Activated CD4-positive, alpha-beta T cell treated with anti-CD3 and anti-CD28 coated beads, Interleukin-2, amount 10 ng/mL, durations not matched to agents 7 days and 5 days (primary cell): ENCODE measurements around the gene TMEM170A. TPM values are rescaled to one million over a fixed set of nuclear protein-coding genes. Genes with fewer than 3 reads are reported as not detected.

Source experiments
- CTCF ChIA-PET: fragments of 350-600 bp; sonication (Branson Sonifier 250); formaldehyde crosslinking; loops from one replicate; lab custom pipeline; 2021; ENCODE audit warnings: antibody characterized with exemption; lab: Charles Lee
- POLR2A ChIA-PET: fragments of 350-600 bp; sonication (Branson Sonifier 250); formaldehyde crosslinking; loops from one replicate; lab custom pipeline; 2021; ENCODE audit warnings: antibody characterized with exemption; lab: Charles Lee
- DNase-seq: peaks from one replicate; pipeline ENCODE4 v3.0.0-alpha.2; 2020
- H3K27ac Mint-ChIP-seq: one replicate; pipeline ENCODE4 v1.8.0; 2021; ENCODE audit warnings: mild to moderate bottlenecking, moderate library complexity, mixed read lengths
- H3K27me3 Mint-ChIP-seq: one replicate; pipeline ENCODE4 v1.8.0; 2021; ENCODE audit warnings: mixed read lengths
- H3K36me3 Mint-ChIP-seq: one replicate; pipeline ENCODE4 v1.8.0; 2021; ENCODE audit warnings: low read depth, mixed read lengths
- H3K4me1 Mint-ChIP-seq: one replicate; pipeline ENCODE4 v1.8.0; 2021; ENCODE audit warnings: mixed read lengths
- H3K4me3 Mint-ChIP-seq: one replicate; pipeline ENCODE4 v1.8.0; 2021; ENCODE audit warnings: mild to moderate bottlenecking, moderate library complexity, mixed read lengths
- H3K9me3 Mint-ChIP-seq: one replicate; pipeline ENCODE4 v1.8.0; 2021; ENCODE audit warnings: mixed read lengths
- total RNA-seq, 2 experiments: library from RNA; stranded (reverse); gene quantifications; one replicate each; pipeline ENCODE4 v1.2.3, GENCODE V29; 2021

The TMEM170A gene
- total RNA-seq, 2 experiments from 2014 or later = 35.1 to 36.3 TPM

- Mint-ChIP-seq H3K27ac (no peak overlapping the region), H3K27me3 (no peaks in the 10 kb centered on the region), H3K4me1 (no peaks in the 10 kb centered on the region), H3K4me3 (no peak overlapping the region), H3K9me3 (no peaks in the 10 kb centered on the region), H3K36me3 (peaks cover 5% of the 10 kb centered on the region)
- CTCF ChIA-PET = interaction anchor here (1.5 to 1.7 kb wide), 4 partner anchors 9 to 291 kb away, joined by 3 to 7 read pairs (median 4); no protein-coding TSS in a partner anchor
- peak; percentile 19 for DNase-seq
- POLR2A ChIA-PET = no interaction called here
Observed at GRCh38 chr16:75402821-75403475, 61.5 kb downstream of the TMEM170A start.

GRCh38 chr16:75402159-75402820 lies 62.2 kb downstream of the TMEM170A start:
- ChIA-PET POLR2A (no interaction called here), CTCF (interaction anchor here (0.5 to 1.7 kb wide), 4 partner anchors 8 to 203 kb away, joined by 3 to 7 read pairs (median 4); no protein-coding TSS in a partner anchor)
- no peaks in the 10 kb centered on the region for H3K9me3 Mint-ChIP-seq
- H3K4me1 Mint-ChIP-seq = no peaks in the 10 kb centered on the region
- no peak overlapping the region for H3K4me3 Mint-ChIP-seq
- H3K27ac Mint-ChIP-seq = no peak overlapping the region
- peaks cover 5% of the 10 kb centered on the region for H3K36me3 Mint-ChIP-seq
- DNase-seq = no peak
- H3K27me3 Mint-ChIP-seq = no peaks in the 10 kb centered on the region

GRCh38 chr16:75401691-75402090 lies 62.8 kb downstream of the TMEM170A start:
- no peak for DNase-seq
- H3K27ac Mint-ChIP-seq = no peak overlapping the region
- no peaks in the 10 kb centered on the region for H3K4me1 Mint-ChIP-seq
- H3K9me3 Mint-ChIP-seq = no peaks in the 10 kb centered on the region
- no peaks in the 10 kb centered on the region for H3K27me3 Mint-ChIP-seq
- H3K4me3 Mint-ChIP-seq = no peak overlapping the region
- CTCF ChIA-PET = interaction anchor here (0.5 to 1.7 kb wide), 7 partner anchors 9 to 202 kb away, joined by 3 to 7 read pairs (median 3); no protein-coding TSS in a partner anchor
- H3K36me3 Mint-ChIP-seq = peaks cover 5% of the 10 kb centered on the region
- POLR2A ChIA-PET = no interaction called here

- no peak for DNase-seq
- Mint-ChIP-seq H3K36me3 (peaks cover 9% of the 10 kb centered on the region), H3K9me3 (no peaks in the 10 kb centered on the region), H3K4me3 (no peak overlapping the region), H3K27me3 (no peaks in the 10 kb centered on the region), H3K4me1 (no peaks in the 10 kb centered on the region), H3K27ac (no peak overlapping the region)
- ChIA-PET POLR2A (interaction anchor here (0.6 kb wide), 1 partner anchor 96 kb away, joined by 6 read pairs; no protein-coding TSS in a partner anchor), CTCF (interaction anchor here (0.6 kb wide), 1 partner anchor 349 kb away, joined by 3 read pairs; no protein-coding TSS in a partner anchor)
Observed at GRCh38 chr16:75398333-75398732, 66.2 kb downstream of the TMEM170A start.

- H3K4me1 Mint-ChIP-seq = no peaks in the 10 kb centered on the region
- no peaks in the 10 kb centered on the region for H3K27me3 Mint-ChIP-seq
- no peak overlapping the region for H3K27ac Mint-ChIP-seq
- no peak for DNase-seq
- POLR2A ChIA-PET = interaction anchor here (0.6 kb wide), 1 partner anchor 49 kb away, joined by 4 read pairs; no protein-coding TSS in a partner anchor
- no peak overlapping the region for H3K4me3 Mint-ChIP-seq
- H3K36me3 Mint-ChIP-seq = peaks cover 20% of the 10 kb centered on the region
- H3K9me3 Mint-ChIP-seq = no peaks in the 10 kb centered on the region
- CTCF ChIA-PET = interaction anchor here (1.7 kb wide), 1 partner anchor 161 kb away, joined by 4 read pairs; no protein-coding TSS in a partner anchor
Observed at GRCh38 chr16:75394941-75395340, 69.5 kb downstream of the TMEM170A start.

Other genes with a start within 250 kb of the TMEM170A start
- not detected for gene CTRB1, start 245.7 kb downstream of the TMEM170A start, total RNA-seq
- gene BCAR1, start 213.1 kb downstream of the TMEM170A start, total RNA-seq = under 1 TPM in 1 of 2 experiments, not detected in 1; 0.04 TPM
- gene CFDP1, start 31.2 kb downstream of the TMEM170A start, total RNA-seq = 10 to 100 TPM; 42.4 to 43.7 TPM
- gene CHST6, start 30.8 kb upstream of the TMEM170A start, total RNA-seq = not detected
- gene CHST5, start 71.4 kb upstream of the TMEM170A start, total RNA-seq = under 1 TPM in 1 of 2 experiments, not detected in 1; 0.06 TPM
- gene TMEM231, start 91.6 kb upstream of the TMEM170A start, total RNA-seq = 1 to 10 TPM; 1.9 to 2.2 TPM
- gene GABARAPL2, start 101.7 kb upstream of the TMEM170A start, total RNA-seq = 10 to 100 TPM; 60.7 to 66.2 TPM
- gene ADAT1, start 158.6 kb upstream of the TMEM170A start, total RNA-seq = 10 to 100 TPM; 60.3 to 66.1 TPM
- gene KARS1, start 183.0 kb upstream of the TMEM170A start, total RNA-seq = 100 to 1,000 TPM; 185 to 207 TPM
- 10 to 100 TPM; 69.2 to 70.1 TPM for gene TERF2IP, start 183.1 kb upstream of the TMEM170A start, total RNA-seq
- gene CPHXL2, start 212.3 kb upstream of the TMEM170A start, total RNA-seq = not detected
- gene DUXB, start 236.8 kb upstream of the TMEM170A start, total RNA-seq = not detected